C4-2B (cell line): ENCODE data around the gene AKR1B1.

ENCODE experiments used
- H3K27ac ChIP-seq: fragments of 450-650 bp; 2 replicates; pipeline ENCODE4 v1.5.1; 2017
- ZFX ChIP-seq: fragments of 450-650 bp; IDR thresholded peaks from 2 replicates; pipeline ENCODE4 v1.6.1; 2017
- TF ChIP-seq, protein P1 (sequence below): fragments of 450-650 bp; conservative IDR thresholded peaks from 2 replicates; pipeline ENCODE4 v1.5.1; 2017; ENCODE audit warnings: mild to moderate bottlenecking

Gene AKR1B1

DNA sequence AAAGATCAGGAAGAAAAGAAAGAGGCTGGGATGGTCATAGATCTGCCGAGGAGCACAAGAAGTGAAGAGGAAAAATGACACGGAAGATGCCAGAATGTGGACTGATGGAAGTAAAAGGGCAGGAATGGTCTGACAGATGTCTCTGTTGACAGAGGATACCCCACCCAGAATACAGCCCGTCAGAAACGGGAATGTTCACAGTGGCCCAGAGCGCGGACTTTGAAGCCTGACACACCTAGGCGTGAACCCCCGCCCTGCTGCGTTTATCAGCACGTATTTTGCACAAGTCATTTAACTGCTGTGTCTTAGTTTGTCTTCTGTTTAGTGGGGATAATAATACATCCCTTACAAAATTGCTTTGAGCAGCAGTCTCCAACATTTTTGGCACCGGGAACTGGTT is 27.1 kb downstream of the AKR1B1 start:
- no peak for TF ChIP-seq ZFX
- TF ChIP-seq, protein P1, sequence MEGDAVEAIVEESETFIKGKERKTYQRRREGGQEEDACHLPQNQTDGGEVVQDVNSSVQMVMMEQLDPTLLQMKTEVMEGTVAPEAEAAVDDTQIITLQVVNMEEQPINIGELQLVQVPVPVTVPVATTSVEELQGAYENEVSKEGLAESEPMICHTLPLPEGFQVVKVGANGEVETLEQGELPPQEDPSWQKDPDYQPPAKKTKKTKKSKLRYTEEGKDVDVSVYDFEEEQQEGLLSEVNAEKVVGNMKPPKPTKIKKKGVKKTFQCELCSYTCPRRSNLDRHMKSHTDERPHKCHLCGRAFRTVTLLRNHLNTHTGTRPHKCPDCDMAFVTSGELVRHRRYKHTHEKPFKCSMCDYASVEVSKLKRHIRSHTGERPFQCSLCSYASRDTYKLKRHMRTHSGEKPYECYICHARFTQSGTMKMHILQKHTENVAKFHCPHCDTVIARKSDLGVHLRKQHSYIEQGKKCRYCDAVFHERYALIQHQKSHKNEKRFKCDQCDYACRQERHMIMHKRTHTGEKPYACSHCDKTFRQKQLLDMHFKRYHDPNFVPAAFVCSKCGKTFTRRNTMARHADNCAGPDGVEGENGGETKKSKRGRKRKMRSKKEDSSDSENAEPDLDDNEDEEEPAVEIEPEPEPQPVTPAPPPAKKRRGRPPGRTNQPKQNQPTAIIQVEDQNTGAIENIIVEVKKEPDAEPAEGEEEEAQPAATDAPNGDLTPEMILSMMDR = no peak
- no peak overlapping the region for H3K27ac ChIP-seq

DNA sequence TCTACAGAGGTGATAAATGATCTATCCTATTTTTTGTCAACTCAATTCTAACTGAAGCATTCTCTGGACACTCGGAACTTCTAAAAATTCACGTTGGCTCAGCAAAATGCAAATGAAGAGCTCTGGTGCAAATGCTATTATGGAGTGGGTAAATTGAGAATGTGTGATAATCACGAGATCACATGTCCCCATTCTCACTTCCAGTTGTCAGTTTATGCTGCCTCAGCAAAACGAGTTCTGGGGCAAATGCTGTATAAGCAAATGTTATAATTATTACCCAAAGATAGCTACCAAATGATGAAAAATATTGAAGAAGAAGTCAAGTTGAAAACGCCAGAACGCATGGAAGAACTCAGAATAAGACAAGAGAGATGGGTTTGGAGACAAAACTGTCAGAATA is 29.4 kb downstream of the AKR1B1 start:
- TF ChIP-seq, protein P1 = no peak
- TF ChIP-seq ZFX = no peak
- no peak overlapping the region for H3K27ac ChIP-seq

DNA sequence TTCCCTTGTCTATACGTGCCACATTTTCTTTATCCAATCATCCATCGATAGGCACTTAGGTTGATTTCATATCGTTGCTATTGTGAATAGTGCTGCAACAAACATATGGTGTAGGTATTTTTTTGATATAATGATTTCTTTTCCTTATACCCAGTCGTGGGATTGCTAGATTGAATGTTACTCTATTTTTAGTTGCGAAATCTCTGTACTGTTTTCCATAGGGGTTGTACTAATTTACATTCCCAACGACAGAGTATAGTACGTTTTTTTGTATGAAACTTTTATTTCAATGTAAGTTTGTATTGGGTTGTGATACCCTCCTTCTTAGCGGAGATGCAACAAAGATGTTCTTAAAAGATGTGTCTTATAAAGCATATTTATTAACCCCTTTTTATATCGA is 30.0 kb downstream of the AKR1B1 start:
- TF ChIP-seq, protein P1 = no peak
- TF ChIP-seq ZFX = no peak
- no peak overlapping the region for H3K27ac ChIP-seq

DNA sequence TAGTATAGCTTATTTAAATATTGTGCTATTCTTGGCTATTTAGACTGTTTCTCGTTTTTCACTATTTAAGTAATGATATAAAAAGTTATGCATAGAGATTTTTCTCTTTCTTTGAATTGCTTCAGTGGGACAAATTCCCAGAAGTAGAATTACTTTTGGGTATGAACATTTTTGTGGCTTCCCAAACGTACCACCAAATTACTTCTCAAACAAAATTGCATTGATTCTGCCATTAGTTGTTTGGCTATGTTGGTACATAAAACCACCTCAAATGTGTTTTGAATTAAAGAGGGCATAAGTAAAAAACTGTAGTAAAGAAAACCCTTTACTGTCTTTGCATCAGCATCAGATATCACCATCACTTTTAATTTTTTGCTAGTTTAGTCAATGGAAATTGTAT is 31.0 kb downstream of the AKR1B1 start:
- TF ChIP-seq, protein P1 = no peak
- no peak for TF ChIP-seq ZFX
- no peak overlapping the region for H3K27ac ChIP-seq

DNA sequence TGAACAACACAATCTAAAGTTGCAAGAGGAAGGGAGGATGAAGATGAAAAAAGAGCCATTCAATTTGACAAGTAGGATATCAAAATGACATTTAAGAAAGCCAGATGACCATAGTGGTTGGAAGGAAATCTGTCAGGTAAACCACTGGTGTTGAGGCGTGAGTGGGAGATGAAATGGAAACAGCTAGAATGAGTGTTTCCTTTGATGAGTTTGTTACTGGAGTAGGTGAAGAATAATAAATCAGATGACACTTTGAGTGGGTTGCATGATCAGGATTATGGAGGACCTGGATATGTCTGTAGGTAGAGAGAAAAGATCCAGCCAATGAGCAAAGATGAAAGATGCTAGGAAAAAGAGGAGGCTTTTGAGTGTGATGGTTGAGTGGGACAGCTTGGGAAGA is 33.1 kb downstream of the AKR1B1 start:
- no peak for TF ChIP-seq ZFX
- TF ChIP-seq, protein P1 = no peak
- no peak overlapping the region for H3K27ac ChIP-seq

DNA sequence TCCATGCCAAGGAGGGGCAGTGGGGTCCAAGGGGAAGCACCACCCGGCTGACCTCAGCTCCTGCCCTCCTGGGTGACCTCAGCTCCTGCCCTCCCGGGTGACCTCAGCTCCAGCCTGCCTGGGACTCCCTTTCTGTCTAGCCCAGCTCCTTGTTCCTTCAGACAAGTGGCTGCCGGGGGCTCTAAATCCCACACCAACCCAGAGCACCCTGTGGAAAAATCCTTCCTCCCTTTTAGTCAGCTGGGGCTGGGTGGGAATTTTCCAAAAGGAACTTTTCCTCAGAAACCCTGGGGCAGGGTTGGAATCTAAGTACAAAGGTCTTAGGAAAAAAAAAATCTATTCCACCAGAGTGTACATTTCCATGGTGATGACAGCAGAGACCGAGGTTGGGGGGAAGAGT is 36.3 kb downstream of the AKR1B1 start:
- no peak overlapping the region for H3K27ac ChIP-seq
- no peak for TF ChIP-seq ZFX
- TF ChIP-seq, protein P1 = no peak

DNA sequence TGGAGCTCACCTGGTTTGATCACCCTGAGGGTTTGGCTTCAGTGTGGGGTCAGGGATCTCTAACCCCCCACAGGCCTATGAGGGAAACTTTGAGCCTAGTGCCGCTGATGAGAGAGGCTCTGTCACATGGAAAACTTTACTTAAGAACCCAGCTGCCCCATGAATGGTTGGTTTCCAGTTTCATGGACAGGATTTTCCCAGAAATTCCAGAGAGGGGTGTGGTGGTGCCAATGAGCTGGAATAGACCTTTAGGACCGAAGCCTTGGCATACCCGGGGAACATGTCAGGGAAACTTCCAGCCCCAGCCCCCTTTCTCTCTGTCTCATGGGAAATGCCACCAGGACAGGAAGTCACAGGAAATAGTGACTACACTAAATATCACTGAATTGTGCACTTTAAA is 36.9 kb downstream of the AKR1B1 start:
- no peak overlapping the region for H3K27ac ChIP-seq

More for the DNA sequence above, 36.9 kb downstream of the AKR1B1 start:
- TF ChIP-seq, protein P1 = no peak
- no peak for TF ChIP-seq ZFX
